ENCODE results near the gene SLC15A3.

Gene SLC15A3

DNA sequence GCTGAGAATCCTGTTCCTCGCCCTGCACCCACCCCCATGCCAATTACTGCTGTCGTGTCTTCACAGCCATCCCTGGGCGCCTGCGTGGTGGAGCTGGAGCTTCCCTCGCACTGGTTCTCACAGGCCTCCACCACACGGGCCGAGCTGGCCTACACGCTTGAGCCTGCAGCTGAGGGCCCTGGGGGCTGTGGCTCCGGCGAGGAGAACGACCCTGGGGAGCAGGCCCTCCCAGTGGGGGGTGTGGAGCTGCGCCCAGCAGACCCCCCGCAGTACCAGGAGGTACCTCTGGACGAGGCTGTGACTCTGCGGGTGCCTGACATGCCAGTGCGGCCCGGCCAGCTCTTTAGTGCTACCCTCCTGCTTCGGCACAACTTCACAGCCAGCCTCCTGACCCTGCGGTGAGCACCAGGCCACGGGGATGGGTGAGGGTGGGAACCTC lies 23.4 kb downstream of the SLC15A3 start:
- DNase-seq (ENCODE audit: low read depth in 2 of 2): no peak

DNA sequence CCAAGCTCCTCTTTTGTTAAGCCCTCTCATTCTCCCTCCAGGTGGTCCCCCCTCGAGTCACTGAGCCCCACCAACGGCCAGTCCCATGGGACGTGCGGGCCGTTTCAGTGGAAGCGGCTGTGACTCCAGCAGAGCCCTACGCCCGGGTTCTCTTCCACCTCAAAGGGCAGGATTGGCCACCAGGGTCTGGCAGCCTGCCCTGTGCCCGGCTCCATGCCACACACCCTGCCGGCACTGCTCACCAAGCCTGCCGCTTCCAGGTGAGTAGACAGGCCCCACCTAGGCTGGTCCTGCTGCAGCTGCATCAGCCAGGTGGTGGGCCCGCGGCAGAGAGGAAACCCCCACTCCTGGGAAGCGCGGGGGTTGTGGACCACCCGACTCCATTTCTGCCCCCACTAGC lies 24.4 kb downstream of the SLC15A3 start:
- DNase-seq (ENCODE audit: low read depth in 2 of 2): no peak

DNA sequence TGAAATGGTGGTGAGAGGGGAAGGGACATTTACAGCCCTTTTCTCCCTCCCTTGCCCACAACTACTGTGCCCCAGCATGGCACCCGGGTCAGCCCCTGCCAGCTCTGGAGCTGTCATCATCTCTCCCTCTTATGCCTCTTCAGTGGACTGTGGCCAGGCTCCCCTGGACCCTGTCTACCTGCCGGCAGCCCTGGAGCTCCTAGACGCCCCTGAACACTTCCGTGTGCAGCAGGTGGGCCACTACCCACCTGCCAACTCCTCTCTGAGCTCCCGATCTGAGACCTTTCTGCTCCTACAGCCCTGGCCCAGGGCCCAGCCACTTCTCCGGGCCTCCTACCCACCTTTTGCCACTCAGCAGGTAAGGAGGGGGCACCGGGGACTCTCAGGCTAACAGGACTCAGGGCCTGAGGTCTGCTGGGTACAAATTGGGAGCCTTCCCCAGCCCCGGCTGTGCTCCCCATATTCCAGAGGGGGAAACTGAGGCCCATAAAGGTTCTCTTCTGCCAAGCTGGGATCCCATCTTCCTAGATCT lies 24.8 kb downstream of the SLC15A3 start:
- no peak for DNase-seq (ENCODE audit: low read depth in 2 of 2)

DNA sequence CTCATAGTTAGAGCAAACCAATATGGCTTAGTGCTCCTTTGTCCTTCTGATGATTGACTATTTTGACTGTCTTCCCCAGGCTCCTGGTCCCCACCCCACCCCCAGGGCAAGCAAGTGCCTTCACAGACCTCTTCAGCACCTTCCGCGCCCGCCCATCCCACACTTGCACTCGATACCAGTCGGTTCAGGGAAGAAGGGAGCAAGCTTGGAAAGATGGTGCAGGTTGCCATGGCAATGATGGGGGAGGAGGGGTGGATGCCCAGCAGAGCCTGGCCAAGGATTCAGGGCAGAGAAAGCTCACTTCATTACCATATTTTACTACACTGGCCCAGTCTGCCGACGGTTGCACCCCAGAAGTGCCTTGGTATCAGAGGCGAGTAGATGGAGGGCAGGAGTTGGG lies 25.5 kb downstream of the SLC15A3 start:
- DNase-seq (ENCODE audit: low read depth in 2 of 2): no peak

DNA sequence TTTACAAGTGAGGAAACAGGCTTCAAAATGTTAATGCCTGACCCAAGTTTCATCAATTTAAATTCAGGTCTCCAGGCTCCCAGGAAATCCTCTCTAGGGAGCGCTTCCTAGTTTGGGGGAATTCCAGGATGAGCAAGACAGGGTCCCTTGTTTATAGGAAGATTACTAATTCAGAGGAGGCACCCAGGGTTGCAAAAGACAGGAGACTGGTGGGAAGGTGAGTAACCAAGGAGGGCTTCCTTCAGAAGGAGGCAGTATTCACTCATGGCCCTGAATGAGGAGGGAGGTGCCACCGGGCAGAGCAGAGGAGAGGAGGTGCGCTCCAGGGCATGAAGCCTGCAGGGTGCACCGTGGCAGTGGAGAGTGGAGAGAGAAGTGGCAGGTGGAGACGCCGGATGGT lies 26.1 kb downstream of the SLC15A3 start:
- DNase-seq (ENCODE audit: low read depth in 2 of 2): no peak

DNA sequence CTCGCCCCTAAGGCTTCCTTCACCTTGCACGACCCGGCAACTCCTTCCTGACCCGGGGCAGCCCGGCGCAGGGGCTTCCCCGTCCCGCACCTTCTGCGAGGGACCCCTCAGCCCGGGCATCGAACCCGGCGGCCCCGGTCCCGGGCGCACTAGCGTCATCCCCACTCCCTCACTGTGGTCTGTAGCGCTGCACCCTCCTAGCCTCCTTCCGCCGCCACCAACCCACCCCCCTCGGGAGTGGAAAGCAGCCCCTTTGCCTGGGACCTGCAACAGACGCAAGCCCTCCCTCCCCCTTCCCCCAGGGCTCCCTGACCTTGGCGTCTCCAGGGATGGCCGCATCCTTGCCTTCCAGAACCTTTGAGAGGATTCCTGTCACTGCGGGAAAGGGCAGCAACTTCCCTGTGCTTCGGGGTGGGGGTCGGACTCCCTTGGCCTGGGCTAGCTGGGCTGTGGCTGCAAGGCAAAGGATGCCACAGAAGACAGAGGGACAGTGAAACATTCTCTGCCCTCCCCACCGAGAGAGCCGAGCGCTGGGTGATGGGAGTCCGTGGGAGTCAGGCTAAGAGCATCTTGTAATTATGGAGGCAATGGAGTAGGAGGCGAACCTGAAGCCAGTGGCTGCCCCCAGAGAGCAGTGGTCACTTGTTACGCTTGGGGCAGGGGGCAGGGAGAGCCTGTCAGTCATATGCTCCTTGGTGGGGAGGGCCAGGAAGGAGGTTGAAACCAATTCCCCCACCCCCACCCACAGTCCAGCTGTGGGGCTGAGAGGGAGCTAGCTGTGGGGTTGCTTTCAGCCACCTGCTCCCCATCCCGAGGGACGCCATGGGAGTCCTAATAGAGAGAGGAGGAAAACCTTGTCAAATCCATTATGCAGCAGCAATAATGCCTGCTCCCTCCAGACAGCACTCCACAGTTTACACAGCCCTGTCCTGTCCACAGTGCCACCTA lies 26.8 kb downstream of the SLC15A3 start:
- no peak for DNase-seq (ENCODE audit: low read depth in 2 of 2)

DNA sequence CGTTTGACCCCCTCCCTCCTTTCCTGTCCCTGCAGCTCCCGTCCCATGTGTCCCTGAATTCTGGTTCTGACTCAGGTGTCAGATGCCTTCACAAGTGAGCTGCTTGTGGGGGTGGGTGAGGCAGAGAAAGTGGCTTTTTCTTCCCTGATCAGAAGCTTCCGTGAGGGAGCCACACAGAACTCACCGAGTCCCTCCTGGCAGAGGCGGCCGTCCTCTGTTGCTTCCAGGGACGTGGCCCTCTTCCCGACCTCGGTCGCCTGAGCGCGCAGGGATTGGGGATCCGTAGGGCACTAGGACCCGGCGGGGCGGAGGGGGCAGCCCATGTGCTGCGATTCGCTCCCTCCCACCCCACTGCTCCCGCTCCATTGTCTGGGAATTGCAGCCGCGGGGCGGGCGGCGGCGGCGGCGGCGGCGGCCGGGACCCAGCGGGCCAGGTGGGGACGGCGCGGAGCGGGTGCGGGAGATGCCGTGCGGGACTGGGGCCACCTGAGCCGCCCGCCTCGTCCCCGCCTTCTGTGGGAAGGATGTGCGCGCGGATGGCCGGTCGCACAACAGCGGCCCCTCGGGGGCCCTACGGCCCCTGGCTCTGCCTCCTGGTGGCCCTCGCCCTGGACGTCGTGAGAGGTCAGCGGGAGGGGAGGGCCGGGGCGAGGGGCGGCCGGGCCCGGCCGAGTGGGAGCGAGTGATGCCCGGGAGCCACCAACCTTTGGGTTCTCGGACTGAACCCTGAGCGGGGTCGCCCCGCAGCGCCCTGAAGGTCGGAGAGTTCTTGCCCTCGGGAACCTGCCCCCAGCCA lies 27.7 kb downstream of the SLC15A3 start, which contains the start of gene TMEM132A:
Gene TMEM132A (plus strand): TSS at position 351 of the 796 bp plus-strand sequence. CDS start 174 bp downstream, at position 525.
- no peak for DNase-seq (ENCODE audit: low read depth in 2 of 2)

DNA sequence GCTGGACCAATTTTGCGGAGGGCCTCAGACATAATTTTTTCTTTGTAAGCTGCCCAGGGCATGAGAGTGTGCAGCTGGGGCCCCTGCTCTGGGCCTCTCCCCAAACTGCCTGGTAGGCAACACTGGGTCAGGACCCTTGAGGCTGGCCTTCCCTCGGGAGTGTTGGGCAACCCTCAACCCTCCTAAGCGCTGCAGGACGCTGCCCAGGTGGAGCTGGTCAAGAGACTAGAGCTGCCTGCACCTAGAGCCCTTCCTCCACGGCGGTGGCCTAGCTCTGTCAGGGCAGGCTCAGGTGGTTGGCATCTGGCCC lies 28.2 kb downstream of the SLC15A3 start:
- no peak for DNase-seq (ENCODE audit: low read depth in 2 of 2)

DNA sequence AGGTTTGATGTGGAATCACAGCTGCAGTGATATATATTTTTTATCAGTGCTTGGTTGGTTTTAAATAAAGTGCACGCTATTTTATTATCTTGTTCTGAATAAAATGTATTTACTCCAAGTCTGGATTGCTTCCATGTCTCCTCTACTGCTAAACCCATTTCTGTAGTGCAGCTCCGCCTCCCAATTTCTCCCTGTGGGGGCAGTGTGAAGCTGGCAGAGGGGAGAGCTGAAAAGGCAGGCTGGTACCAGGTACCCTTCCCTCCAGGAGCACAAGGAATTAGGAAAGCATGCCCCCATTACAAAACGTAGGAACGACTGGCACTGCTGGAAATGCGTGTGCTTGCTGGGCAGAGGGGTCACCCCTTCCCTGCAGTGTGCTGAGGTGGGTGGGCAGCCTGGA lies 28.6 kb downstream of the SLC15A3 start:
- DNase-seq (ENCODE audit: low read depth in 2 of 2): no peak

DNA sequence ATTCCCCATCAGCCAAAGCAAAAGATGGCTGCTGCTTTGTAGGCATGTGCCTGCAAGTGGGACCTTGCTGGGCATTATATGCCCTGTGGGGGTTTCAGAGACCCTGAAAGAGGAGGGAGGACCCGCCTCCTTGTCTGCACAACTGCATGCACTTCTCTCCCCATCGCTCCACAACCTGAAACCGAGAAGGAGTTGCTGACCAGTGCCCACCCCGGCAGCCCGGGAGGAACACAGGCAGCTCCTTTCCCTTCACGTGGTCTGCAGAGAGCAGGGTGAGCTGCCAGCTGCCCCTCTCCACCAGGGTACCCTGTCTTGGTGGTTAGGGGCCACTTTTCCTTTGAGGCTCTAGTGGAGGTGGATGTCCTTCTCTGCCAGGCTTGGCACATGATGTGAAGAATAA lies 29.1 kb downstream of the SLC15A3 start:
- DNase-seq (ENCODE audit: low read depth in 2 of 2): no peak

DNA sequence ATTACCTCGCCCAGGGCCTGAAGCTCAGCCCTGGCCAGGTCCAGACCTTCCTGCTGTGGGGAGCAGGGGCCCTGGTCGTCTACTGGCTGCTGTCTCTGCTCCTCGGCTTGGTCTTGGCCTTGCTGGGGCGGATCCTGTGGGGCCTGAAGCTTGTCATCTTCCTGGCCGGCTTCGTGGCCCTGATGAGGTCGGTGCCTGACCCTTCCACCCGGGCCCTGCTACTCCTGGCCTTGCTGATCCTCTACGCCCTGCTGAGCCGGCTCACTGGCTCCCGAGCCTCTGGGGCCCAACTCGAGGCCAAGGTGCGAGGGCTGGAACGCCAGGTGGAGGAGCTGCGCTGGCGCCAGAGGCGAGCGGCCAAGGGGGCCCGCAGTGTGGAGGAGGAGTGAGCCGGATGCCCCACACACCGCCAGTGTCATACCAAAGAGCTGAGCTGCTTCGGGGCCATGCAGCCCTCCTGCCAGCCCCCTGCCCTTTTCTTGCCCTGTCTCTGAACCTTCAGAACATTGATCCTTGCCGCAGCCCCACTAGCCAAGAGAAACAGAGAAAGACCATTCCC lies 30.1 kb downstream of the SLC15A3 start:
- no peak for DNase-seq (ENCODE audit: low read depth in 2 of 2)

DNA sequence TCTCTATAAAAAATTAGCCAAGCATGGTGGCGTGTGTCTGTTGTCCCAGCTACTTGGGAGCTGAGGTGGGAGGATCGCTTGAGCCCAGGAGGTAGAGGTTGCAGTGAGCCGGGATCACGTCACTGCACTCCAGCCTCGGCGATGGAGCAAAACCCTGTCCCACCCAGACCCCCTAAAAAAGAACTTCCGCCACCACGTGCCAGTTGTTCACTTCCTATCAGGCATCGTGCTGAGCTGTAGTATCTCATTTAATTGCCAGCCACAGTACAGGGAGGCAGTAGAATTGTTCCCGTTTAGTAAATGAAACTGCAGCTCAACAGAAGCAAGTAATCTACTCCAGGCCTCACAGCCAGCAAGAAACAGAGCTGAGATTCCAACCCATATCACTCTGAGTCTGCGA lies 30.7 kb downstream of the SLC15A3 start:
- DNase-seq (ENCODE audit: low read depth in 2 of 2): no peak

DNA sequence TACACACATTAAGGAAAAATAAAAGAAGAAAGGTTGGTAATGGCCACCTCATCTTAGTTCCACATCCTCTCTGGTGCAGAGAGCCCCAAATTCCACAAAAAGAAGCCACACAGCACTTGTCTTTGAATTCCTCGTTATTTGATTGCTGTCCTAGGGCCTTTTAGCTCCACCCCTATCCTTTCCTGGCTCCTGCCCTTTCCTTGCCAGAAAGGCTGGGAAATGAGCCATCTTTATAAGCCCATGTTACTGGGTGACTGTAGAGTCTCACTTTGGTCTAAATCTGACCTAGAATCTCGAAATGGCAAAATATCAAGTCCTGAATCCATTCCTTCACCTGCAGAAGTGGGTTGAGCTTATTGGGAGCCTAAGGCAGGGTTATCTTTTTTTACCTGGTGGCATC lies 32.0 kb downstream of the SLC15A3 start:
- no peak for DNase-seq (ENCODE audit: low read depth in 2 of 2)

DNA sequence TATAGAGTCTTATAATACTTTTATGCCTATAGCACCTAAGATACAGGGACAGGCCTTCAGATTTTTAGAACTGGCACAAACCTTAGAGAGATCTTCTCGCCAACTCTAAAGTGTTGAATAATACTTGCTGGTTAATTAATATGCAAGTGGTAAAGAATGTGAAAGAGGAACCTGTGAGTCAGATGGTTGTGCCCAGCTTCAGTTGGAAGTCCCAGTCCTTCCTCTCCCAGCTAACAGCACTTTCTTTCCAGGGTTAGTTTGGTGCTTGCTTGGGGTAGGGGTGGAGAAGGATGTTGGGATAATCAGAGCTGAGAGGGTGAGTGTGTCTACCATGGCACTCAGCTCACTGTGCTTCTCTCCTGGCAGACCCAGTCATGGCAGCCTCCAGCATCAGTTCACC lies 32.7 kb downstream of the SLC15A3 start:
- DNase-seq (ENCODE audit: low read depth in 2 of 2): no peak

DNA sequence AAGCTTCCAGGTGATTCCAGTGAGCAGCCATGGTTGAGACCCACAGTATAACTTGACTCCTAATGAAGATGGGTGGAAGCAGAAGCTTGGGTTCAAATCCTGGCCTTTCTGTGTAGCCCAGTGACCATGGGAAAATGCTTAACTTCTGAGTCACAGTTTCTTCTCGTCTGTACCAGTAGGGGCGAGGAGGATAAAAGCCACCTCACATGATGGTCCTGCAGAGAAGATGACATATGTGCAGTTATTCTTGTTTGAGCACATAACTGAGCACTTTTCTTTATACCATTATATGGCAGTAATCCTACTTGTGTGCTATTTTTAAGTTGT lies 33.1 kb downstream of the SLC15A3 start:
- DNase-seq (ENCODE audit: low read depth in 2 of 2): no peak

DNA sequence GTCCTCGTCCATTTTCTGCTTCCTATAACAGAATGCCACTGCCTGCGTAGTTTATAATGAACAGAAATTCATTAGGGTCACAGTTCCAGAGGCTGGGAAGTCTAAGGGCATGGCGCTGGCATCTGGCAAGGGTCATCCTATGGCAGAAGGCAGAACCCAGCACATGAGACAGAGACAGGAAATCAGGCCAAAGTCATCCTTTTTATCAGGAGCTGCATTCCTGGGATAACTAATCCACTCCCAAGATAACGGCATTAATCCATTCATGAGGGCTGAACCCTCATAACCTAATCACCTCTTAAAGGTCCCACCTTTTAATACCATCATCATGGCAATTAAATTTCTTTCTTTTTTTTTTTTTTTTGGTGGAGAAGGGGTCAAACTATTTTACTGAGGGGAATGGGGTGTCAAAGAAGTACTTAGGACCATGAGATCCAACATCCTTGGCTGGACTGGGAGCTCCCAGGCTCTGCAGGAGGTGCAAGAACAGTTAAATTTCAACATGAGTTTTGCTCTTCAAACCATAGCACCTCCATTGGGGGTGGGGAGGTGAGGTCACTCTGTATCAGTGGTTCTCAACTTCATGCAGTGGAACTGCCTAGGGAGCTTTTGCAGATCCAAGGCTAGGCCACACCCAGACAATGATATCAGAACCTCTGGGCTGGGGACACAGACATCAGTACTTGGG lies 33.6 kb downstream of the SLC15A3 start:
- DNase-seq (ENCODE audit: low read depth in 2 of 2): no peak

DNA sequence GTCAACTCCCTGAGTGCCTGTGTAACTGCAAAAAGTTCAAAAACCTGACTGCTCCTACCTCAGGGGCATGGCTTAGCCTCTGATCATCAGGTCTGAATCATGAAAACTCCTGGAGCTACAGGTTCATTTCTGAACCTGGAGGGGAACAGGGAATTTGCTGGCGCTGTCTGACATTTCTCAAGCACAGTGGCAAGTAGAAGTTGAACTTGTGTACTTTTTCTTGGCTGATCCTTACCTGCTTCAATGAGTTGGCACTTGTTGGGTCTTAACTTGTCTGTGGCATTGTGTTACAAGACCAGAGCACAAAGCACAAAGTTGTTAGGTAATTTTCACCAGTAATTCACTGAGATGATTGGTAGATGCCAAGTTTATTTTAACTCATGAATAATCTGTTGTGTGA lies 34.7 kb downstream of the SLC15A3 start:
- no peak for DNase-seq (ENCODE audit: low read depth in 2 of 2)

DNA sequence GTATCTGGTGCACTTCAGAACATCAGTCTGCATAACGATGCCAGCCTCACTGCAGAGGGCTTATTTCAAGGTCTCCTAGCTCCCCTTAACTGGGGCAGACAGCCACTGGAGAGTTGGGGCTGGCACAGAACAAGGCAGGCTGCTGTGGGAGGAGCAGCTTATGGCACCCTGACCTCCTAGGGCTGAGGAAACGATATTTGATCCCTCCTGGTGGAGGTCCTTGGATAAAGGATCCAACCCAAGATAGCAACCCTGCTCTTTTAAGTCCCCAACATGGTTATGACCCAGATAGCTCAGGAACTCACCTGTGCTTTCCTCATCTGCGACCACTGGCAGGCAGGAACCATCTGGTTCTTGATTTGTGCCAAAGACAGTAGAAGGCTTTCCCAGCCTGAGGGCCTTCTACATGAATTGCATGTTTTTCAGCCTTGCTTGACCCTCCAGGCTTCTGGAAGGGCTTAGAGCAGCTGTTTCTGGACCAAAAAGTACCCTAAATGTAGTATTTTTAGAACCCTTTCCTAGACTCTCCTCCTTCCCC lies 35.2 kb downstream of the SLC15A3 start:
- DNase-seq (ENCODE audit: low read depth in 2 of 2): no peak

DNA sequence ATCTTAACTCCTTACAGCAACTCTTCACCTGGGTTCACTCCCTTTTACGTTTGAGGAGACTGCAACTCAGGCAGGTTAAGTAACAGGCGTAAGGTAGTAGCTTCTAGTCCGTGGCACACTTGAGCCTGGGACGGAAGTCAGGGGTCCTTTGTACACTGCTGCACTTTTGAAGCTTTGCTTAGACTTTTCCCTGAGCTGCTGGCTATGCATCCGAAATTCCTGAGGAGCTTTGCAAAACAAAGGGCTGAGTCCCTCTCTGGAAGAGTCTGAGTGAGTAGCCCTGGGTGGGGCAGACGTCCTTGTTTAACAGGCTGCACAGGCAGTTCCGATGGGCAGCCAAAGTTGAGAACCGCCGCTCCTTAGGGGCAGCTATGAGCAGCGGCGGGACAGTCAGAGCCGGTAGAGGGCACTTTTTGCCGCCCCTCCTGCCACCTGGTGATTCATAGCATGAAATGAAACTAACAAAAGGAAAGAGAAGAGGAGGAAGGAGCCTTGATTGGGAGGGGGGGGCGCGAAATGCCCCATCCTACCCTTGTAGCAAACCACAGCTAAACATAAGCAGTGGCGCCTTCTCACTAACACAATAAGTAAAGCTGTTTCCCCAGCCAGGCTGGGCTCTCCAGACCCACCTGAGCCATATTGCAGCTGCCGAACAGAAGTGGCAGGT lies 36.6 kb downstream of the SLC15A3 start:
- peak; percentile 55 to 56 for DNase-seq (ENCODE audit: low read depth in 2 of 2)

DNA sequence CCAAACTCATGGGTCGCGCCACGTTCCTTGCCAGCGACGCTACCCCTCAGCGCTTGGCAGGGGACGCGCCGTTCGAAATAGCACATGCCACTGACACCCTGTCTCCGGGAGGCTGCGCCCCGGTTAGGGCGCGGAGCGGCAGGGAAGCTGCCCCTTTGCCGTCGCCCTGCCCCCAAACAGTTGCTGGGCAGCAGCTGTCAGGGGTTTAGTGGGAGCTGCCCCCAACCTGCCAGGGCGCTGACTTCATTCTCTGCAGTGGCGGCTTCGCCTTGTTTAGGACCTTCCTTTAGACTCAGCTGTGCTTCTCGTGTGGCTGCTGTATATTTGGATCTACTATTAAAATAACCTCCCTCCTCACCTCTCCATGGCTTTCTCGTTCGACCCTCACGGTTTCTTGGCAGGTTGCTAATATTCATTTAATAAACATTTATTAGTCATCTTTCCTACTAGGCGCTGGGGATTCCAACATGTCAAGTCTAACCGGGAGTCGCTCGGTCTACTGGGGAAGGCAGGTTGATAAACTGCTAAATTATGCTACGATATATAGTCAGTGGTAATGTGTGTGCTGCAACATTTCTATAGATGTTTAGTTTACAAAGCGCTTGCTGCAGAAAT lies 37.2 kb downstream of the SLC15A3 start:
- no peak for DNase-seq (ENCODE audit: low read depth in 2 of 2)

Measured in activated CD8-positive, alpha-beta memory T cell treated with anti-CD3 and anti-CD28 coated beads for 4 hours (primary cell).